SU-DHL-6 (cell line): ENCODE data around the gene TANC1.

Experiments used
- H2AFZ ChIP-seq: fragments of 200-600 bp; sonication (generic); 2 replicates; pipeline ENCODE4 v1.6.1; 2014; ENCODE audit warnings: low read depth, mild to moderate bottlenecking, moderate library complexity, mixed read lengths, antibody characterized with exemption, low read length; ENCODE audit not compliant: severe bottlenecking
- H3F3A ChIP-seq: fragments of 200-600 bp; shearing (Covaris generic); 2 replicates; pipeline ENCODE4 v1.6.0; 2016; ENCODE audit warnings: antibody characterized with exemption, mild to moderate bottlenecking; ENCODE audit not compliant: insufficient read depth
- H3K27ac ChIP-seq: fragments of 200-600 bp; sonication (generic); 2 replicates; pipeline ENCODE4 v1.5.1; 2016; ENCODE audit warnings: low read depth, mild to moderate bottlenecking, low read length, moderate library complexity, mixed read lengths
- H3K27me3 ChIP-seq: fragments of 200-600 bp; sonication (generic), shearing (Covaris generic); 2 replicates; pipeline ENCODE4 v1.6.0; 2014; ENCODE audit warnings: mild to moderate bottlenecking, low read length
- H3K36me3 ChIP-seq: fragments of 200-600 bp; sonication (generic); 2 replicates; pipeline ENCODE4 v1.6.1; 2014; ENCODE audit warnings: mild to moderate bottlenecking, low read length, mixed read lengths
- H3K4me2 ChIP-seq: fragments of 300-600, 200-600 bp; shearing (Covaris generic), sonication (generic); 2 replicates; pipeline ENCODE4 v1.6.0; 2014; ENCODE audit warnings: low read length, low read depth, mild to moderate bottlenecking; ENCODE audit not compliant: poor library complexity, severe bottlenecking
- H3K4me3 ChIP-seq: fragments of 200-600 bp; sonication (generic); 2 replicates; pipeline ENCODE4 v1.5.1; 2014; ENCODE audit warnings: antibody characterized with exemption, low read length, mild to moderate bottlenecking, mixed read lengths; ENCODE audit not compliant: insufficient read depth, poor library complexity, severe bottlenecking
- H3K79me2 ChIP-seq: fragments of 200-600 bp; sonication (generic); 2 replicates; pipeline ENCODE4 v1.6.1; 2014; ENCODE audit warnings: mild to moderate bottlenecking, low read length, moderate library complexity; ENCODE audit not compliant: insufficient read depth
- H3K9ac ChIP-seq: fragments of 200-600 bp; sonication (generic); 2 replicates; pipeline ENCODE4 v1.7.0; 2014; ENCODE audit warnings: mild to moderate bottlenecking, low read length
- H3K9me2 ChIP-seq: fragments of 200-600 bp; sonication (generic); replicated peaks from 2 replicates; pipeline ENCODE4 v1.6.1; 2014; ENCODE audit warnings: low read length; ENCODE audit not compliant: insufficient read depth
- H3K9me3 ChIP-seq: fragments of 200-600 bp; sonication (generic); 2 replicates; pipeline ENCODE4 v1.6.1; 2014; ENCODE audit warnings: low read length, mixed read lengths; ENCODE audit not compliant: insufficient read depth
- H4K20me1 ChIP-seq: fragments of 200-600 bp; sonication (generic); 2 replicates; pipeline ENCODE4 v1.6.1; 2014; ENCODE audit warnings: low read depth, mild to moderate bottlenecking, antibody characterized with exemption, low read length, moderate library complexity, mixed read lengths
- CTCF ChIP-seq: fragments of 200-600 bp; sonication (generic); IDR thresholded peaks from one replicate; pipeline ENCODE4 v1.5.1; 2017; ENCODE audit warnings: antibody characterized with exemption, mild to moderate bottlenecking, low read length, moderate library complexity; ENCODE audit not compliant: insufficient read depth, poor library complexity, severe bottlenecking
- EZH2phosphoT487 ChIP-seq: fragments of 200-600 bp; sonication (generic), shearing (Covaris generic); conservative IDR thresholded peaks from 2 replicates; pipeline ENCODE4 v1.6.1; 2018; ENCODE audit warnings: mild to moderate bottlenecking, antibody characterized with exemption, low read length, moderate library complexity, mixed read lengths

Gene TANC1

GRCh38 chr2:159176555-159176954 lies 208.1 kb downstream of the TANC1 start:
- Histone ChIP-seq H3K36me3 (no peaks in the 10 kb centered on the region), H3K27me3 (no peaks in the 10 kb centered on the region), H3K9ac (no peak overlapping the region), H3K4me2 (no peak overlapping the region), H3F3A (no peaks in the 10 kb centered on the region), H2AFZ (no peak overlapping the region), H3K27ac (no peak overlapping the region), H4K20me1 (no peaks in the 10 kb centered on the region), H3K4me3 (no peak overlapping the region), H3K9me2 (no peaks in the 10 kb centered on the region), H3K79me2 (no peaks in the 10 kb centered on the region), H3K9me3 (no peaks in the 10 kb centered on the region)
- TF ChIP-seq CTCF, result no peak
- TF ChIP-seq EZH2phosphoT487, result no peak

- Histone ChIP-seq H3K79me2 (no peaks in the 10 kb centered on the region), H3K9me2 (no peaks in the 10 kb centered on the region), H2AFZ (no peak overlapping the region), H3K9me3 (no peaks in the 10 kb centered on the region), H3K27ac (no peak overlapping the region), H3K4me2 (no peak overlapping the region), H3K4me3 (no peak overlapping the region), H3K27me3 (no peaks in the 10 kb centered on the region), H3K9ac (no peak overlapping the region), H3K36me3 (no peaks in the 10 kb centered on the region), H4K20me1 (no peaks in the 10 kb centered on the region), H3F3A (no peaks in the 10 kb centered on the region)
- no peak for TF ChIP-seq CTCF
- TF ChIP-seq EZH2phosphoT487, result no peak
Measured at GRCh38 chr2:159177357-159177756, 208.9 kb downstream of the TANC1 start.

GRCh38 chr2:159177957-159178356 lies 209.5 kb downstream of the TANC1 start:
- H3K4me2 ChIP-seq, result no peak overlapping the region
- TF ChIP-seq CTCF (no peak), EZH2phosphoT487 (no peak)
- no peaks in the 10 kb centered on the region for H3K27me3 ChIP-seq
- no peak overlapping the region for H3K9ac ChIP-seq
- H3K4me3 ChIP-seq, result no peak overlapping the region
- H4K20me1 ChIP-seq, result no peaks in the 10 kb centered on the region
- H3K27ac ChIP-seq, result no peak overlapping the region
- H3K79me2 ChIP-seq, result no peaks in the 10 kb centered on the region
- no peaks in the 10 kb centered on the region for H3K9me3 ChIP-seq
- H3K36me3 ChIP-seq, result no peaks in the 10 kb centered on the region
- no peak overlapping the region for H2AFZ ChIP-seq
- H3F3A ChIP-seq, result no peaks in the 10 kb centered on the region
- no peaks in the 10 kb centered on the region for H3K9me2 ChIP-seq
